ENCODE results near the gene TOR4A. TPM values are rescaled to one million over a fixed set of nuclear protein-coding genes. Genes with fewer than 3 reads are reported as not detected.

Gene TOR4A
- total RNA-seq (2013; cell fraction: nucleolus; rRNA removed): 22.6 and 29.1 TPM in 2 replicates
- total RNA-seq (2014; rRNA removed) (13.8 and 14.6 TPM in 2 replicates), total RNA-seq (2014; rRNA removed; fragmentation: Illumina TruSeq; extraction: Trizol) (3.9 TPM in 2 replicates), total RNA-seq (2021) (19.6 and 19.9 TPM in 2 replicates), polyA plus RNA-seq (2011; rRNA removed) (2.2 and 4.6 TPM in 2 replicates), polyA plus RNA-seq (2014; fragmentation: Illumina TruSeq; extraction: Trizol) (1.3 and 3.0 TPM in 2 replicates), polyA plus RNA-seq (2014; fragmentation: Nextera tagmentation; extraction: Ambion mirVana) (1 to 10 TPM; 2.2 to 3.4 TPM), polyA plus RNA-seq (2014; rRNA removed) (14.6 and 16.0 TPM in 2 replicates), polyA plus RNA-seq (2016; fragmentation: Nextera tagmentation; extraction: Ambion mirVana) (1 to 10 TPM; 2.0 to 3.0 TPM), polyA minus RNA-seq (2011; rRNA and poly(A)+ RNA removed) (2.2 and 6.7 TPM in 2 replicates), Bru-seq, nascent RNA (percentile 63 among the genes with signal in this experiment), BruChase-seq, experiment 1, labeled RNA remaining after a 6-hour chase (percentile 66 among the genes with signal in this experiment), BruChase-seq, experiment 2, labeled RNA remaining after a 2-hour chase (percentile 79 among the genes with signal in this experiment)
- 1.8 TPM for polyA plus RNA-seq (2011; ENCODE audit: low read depth)
- polyA plus RNA-seq (2011; cell fraction: cytosol; rRNA removed): 8.0 and 11.9 TPM in 2 replicates
- polyA plus RNA-seq (2011; cell fraction: nucleus; rRNA removed): 16.8 and 21.7 TPM in 2 replicates
- 8.2 and 9.1 TPM in 2 replicates for polyA plus RNA-seq (2012)
- 6.8 and 7.1 TPM in 2 replicates for polyA minus RNA-seq (2011; cell fraction: cytosol; rRNA and poly(A)+ RNA removed)
- polyA minus RNA-seq (2011; cell fraction: nucleus; rRNA and poly(A)+ RNA removed): 8.2 and 14.4 TPM in 2 replicates
- long read RNA-seq, experiment 1: 0 reads
- long read RNA-seq, experiment 2: 0 reads

DNA sequence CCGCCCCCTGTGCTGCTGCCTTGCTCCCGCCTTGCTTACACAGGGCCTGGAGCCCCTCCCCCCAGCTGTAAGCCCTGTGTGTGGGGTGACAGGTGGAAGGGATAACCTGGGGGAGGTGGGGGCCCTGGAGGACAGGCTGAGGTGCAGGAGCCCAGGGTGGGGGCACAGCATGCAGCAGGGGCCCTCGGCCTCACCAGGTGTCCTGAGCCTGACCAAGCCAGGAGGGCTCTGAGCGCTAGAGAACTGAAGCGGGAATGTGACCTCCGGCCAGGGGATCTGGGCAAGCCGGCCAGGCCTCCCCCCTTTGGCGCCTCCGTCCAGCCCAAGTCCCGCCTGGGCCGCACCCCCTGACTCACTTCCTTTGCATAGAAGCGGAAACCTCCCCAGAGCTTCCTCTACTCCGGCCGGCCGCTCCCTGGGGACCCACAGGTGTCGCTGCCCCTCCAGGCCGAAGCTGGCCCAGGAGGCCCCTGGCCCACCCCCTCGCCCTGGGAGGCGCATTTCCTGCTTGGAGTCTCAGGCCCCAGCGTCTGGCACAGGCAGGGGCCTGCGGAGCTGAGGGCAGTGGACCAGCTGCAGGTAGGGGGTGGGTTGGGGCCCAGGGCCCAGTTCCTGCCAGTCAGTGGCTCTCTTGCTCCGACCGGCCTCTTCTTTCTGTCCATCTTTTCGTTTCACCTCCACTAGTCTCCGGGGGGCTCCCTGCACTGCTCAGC, at the start of gene TOR4A:
TSS of gene TOR4A (plus strand) at position 398 of the 713 bp plus-strand sequence. CDS start 964 bp downstream, outside the sequence.
- Histone ChIP-seq H4K20me1 (ENCODE audit: control insufficient read depth, insufficient read depth) (no peaks in the 10 kb centered on the region), H3K27ac (ENCODE audit: control insufficient read depth, insufficient read depth) (peak within 1 kb of the TSS; percentile 95), H3K36me3 (ENCODE audit: control insufficient read depth in 2 of 2, insufficient read depth in 2 of 2, low read length in 1 of 2) (peaks cover 0 to 2% of the 10 kb centered on the region in 2 experiments; a peak in 2 of 4 replicates), H3K79me2 (ENCODE audit: control insufficient read depth, insufficient read depth, low read length) (peaks cover 19% of the 10 kb centered on the region), H3K4me1 (ENCODE audit: control insufficient read depth, insufficient read depth, low read length) (peaks cover 39% of the 10 kb centered on the region), H3K9ac (ENCODE audit: control insufficient read depth, insufficient read depth, low read length) (peak within 1 kb of the TSS; percentile 95), H3K4me3 (peak within 1 kb of the TSS; percentile 92), H2AFZ (ENCODE audit: control insufficient read depth, low read depth, low read length) (peak within 1 kb of the TSS; percentile 45), H3K4me2 (ENCODE audit: control insufficient read depth, insufficient read depth) (peak within 1 kb of the TSS; percentile 97), H3K9me3 (replicated peaks; ENCODE audit: control insufficient read depth, insufficient read depth, low read length) (no peaks in the 10 kb centered on the region), H3K27me3 (replicated peaks in 1 of 2; ENCODE audit: control insufficient read depth in 2 of 2, insufficient read depth in 2 of 2, low read length in 1 of 2) (no peaks in the 10 kb centered on the region)
- CTCF ChIA-PET: interaction anchor here (0.6 to 1.6 kb wide), 15 partner anchors 10 to 249 kb away, joined by 3 to 6 read pairs (median 3); partner anchors contain the start of genes EXD3, NOXA1, NRARP and RNF224
- POLR2A ChIA-PET: interaction anchor here (0.6 to 2.5 kb wide), 10 partner anchors 9 to 154 kb away, joined by 3 to 14 read pairs (median 4); partner anchors contain the start of genes EXD3, NOXA1 and TUBB4B
- RAD21 ChIA-PET (ENCODE audit: unreplicated experiment): interaction anchor here (0.5 to 1.8 kb wide), 12 partner anchors 9 to 121 kb away, joined by 3 to 14 read pairs (median 4); partner anchors contain the start of gene NRARP
- SMC1A ChIA-PET (ENCODE audit: uncharacterized antibody, unreplicated experiment): interaction anchor here (0.6 to 1.6 kb wide), 3 partner anchors 40 to 127 kb away, joined by 3 to 6 read pairs (median 3); no protein-coding TSS in a partner anchor
- BruUV-seq (replicated peaks): no TSS peak
- in situ Hi-C loops (cut with MboI) (no loop called here), intact Hi-C loops (cut with micrococcal nuclease; ENCODE audit: unreplicated experiment) (no loop called here)
- FAIRE-seq (peak; percentile 93), DNase-seq (ENCODE audit: low read depth, low spot score) (peak; percentile 42), ATAC-seq (peak; percentile 89)
- under 1% methylated on average over 24 of the region's 25 CpGs for WGBS (ENCODE audit: insufficient coverage, insufficient replicate concordance, low lambda C conversion rate, missing lambda C conversion rate)
- peak; percentile 26; the same call in 1 of the 2 replicates for TF ChIP-seq PKNOX1 (IDR thresholded peaks at IDR 0.05)
- peak; percentile 84 for TF ChIP-seq IKZF1 (conservative IDR thresholded peaks at IDR 0.05)
- TF ChIP-seq BHLHE40 (IDR thresholded peaks at IDR 0.05; ENCODE audit: borderline replicate concordance in 1 of 2, low read depth in 2 of 2, low read length in 1 of 2): peak; percentile 39 to 59; a peak in 3 of 4 replicates
- peak; percentile 29 to 44; a peak in 3 of 4 replicates for TF ChIP-seq IKZF2 (IDR thresholded peaks at IDR 0.05)
- peak; percentile 16 for TF ChIP-seq E4F1 (IDR thresholded peaks at IDR 0.05; ENCODE audit: borderline replicate concordance, partially characterized antibody)
- 0 out of 2 replicates have a peak, but pooled peaks have one; percentile 52 for TF ChIP-seq RB1 (IDR thresholded peaks at IDR 0.05; ENCODE audit: borderline replicate concordance)
- TF ChIP-seq HDGF (IDR thresholded peaks at IDR 0.05): no peak
- peak; percentile 68 for TF ChIP-seq NR2F1 (conservative IDR thresholded peaks at IDR 0.05)
- TF ChIP-seq NKRF (conservative IDR thresholded peaks at IDR 0.05): peak; percentile 53; the same call in 1 of the 2 replicates
- TF ChIP-seq PML (IDR thresholded peaks at IDR 0.05; ENCODE audit: low read length): no peak

Measured in GM12878 (cell line).